Neural crest cell (in vitro differentiated cells): ENCODE measurements around the gene MAPK14. TPM values are rescaled to one million over a fixed set of nuclear protein-coding genes. Genes with fewer than 3 reads are reported as not detected.

Source experiments
- DNase-seq: peaks from one replicate; pipeline ENCODE4 v3.0.0; 2021; ENCODE audit warnings: low read depth, mixed read lengths, low spot score
- H3K27ac Mint-ChIP-seq: one replicate; pipeline ENCODE4 v1.8.0; 2021; ENCODE audit warnings: mild to moderate bottlenecking, mixed read lengths; ENCODE audit not compliant: unreplicated experiment
- H3K27me3 Mint-ChIP-seq: 2 replicates; pipeline ENCODE4 v1.8.0; 2021; ENCODE audit warnings: low read depth, mild to moderate bottlenecking, mixed read lengths
- H3K36me3 Mint-ChIP-seq: 2 replicates; pipeline ENCODE4 v1.8.0; 2021; ENCODE audit warnings: low read depth, mild to moderate bottlenecking, mixed read lengths
- H3K4me1 Mint-ChIP-seq: 2 replicates; pipeline ENCODE4 v1.8.0; 2021; ENCODE audit warnings: mixed read lengths
- H3K4me3 Mint-ChIP-seq: one replicate; pipeline ENCODE4 v1.8.0; 2021; ENCODE audit warnings: mild to moderate bottlenecking, mixed read lengths
- H3K9me3 Mint-ChIP-seq: 2 replicates; pipeline ENCODE4 v1.8.0; 2021; ENCODE audit warnings: mixed read lengths
- CTCF ChIP-seq: fragments of 200-600 bp; sonication (generic); conservative IDR thresholded peaks from 2 replicates; pipeline ENCODE4 v1.5.0; 2021; ENCODE audit warnings: antibody characterized with exemption, mild to moderate bottlenecking
- total RNA-seq: library from RNA; stranded (reverse); gene quantifications from 2 replicates; pipeline ENCODE4 v1.2.1, GENCODE V29; 2021

MAPK14 gene
- total RNA-seq, 1 donor from 2014 or later, result 31.6 TPM

GRCh38 chr6:36099869-36100483 lies 72.4 kb downstream of the MAPK14 start:
- Mint-ChIP-seq H3K9me3 (no peaks in the 10 kb centered on the region), H3K4me1 (peaks cover 4% of the 10 kb centered on the region), H3K4me3 (no peak overlapping the region), H3K27me3 (no peaks in the 10 kb centered on the region), H3K27ac (no peak overlapping the region), H3K36me3 (peaks cover 14% of the 10 kb centered on the region)
- no peak for TF ChIP-seq CTCF
- DNase-seq, result no peak

- Mint-ChIP-seq H3K4me1 (no peaks in the 10 kb centered on the region), H3K27ac (no peak overlapping the region)
These were observed 74.1 kb downstream of the MAPK14 start for GRCh38 chr6:36101691-36102090.

GRCh38 chr6:36102853-36103252 lies 75.2 kb downstream of the MAPK14 start:
- TF ChIP-seq CTCF, result no peak
- no peak overlapping the region for H3K27ac Mint-ChIP-seq
- H3K4me1 Mint-ChIP-seq, result no peaks in the 10 kb centered on the region
- no peak overlapping the region for H3K4me3 Mint-ChIP-seq
- no peaks in the 10 kb centered on the region for H3K27me3 Mint-ChIP-seq
- H3K9me3 Mint-ChIP-seq, result no peaks in the 10 kb centered on the region
- no peak for DNase-seq
- H3K36me3 Mint-ChIP-seq, result peaks cover 17% of the 10 kb centered on the region

More at GRCh38 chr6:36101691-36102090, 74.1 kb downstream of the MAPK14 start:
- no peak for DNase-seq
- TF ChIP-seq CTCF, result no peak
- peaks cover 14% of the 10 kb centered on the region for H3K36me3 Mint-ChIP-seq
- no peaks in the 10 kb centered on the region for H3K27me3 Mint-ChIP-seq
- H3K9me3 Mint-ChIP-seq, result no peaks in the 10 kb centered on the region
- no peak overlapping the region for H3K4me3 Mint-ChIP-seq

GRCh38 chr6:36104836-36105235 lies 77.2 kb downstream of the MAPK14 start:
- Mint-ChIP-seq H3K4me3 (no peak overlapping the region), H3K27me3 (no peaks in the 10 kb centered on the region), H3K27ac (no peak overlapping the region), H3K4me1 (no peaks in the 10 kb centered on the region), H3K9me3 (no peaks in the 10 kb centered on the region), H3K36me3 (peaks cover 19% of the 10 kb centered on the region)
- no peak for DNase-seq
- TF ChIP-seq CTCF, result no peak

- peaks cover 7% of the 10 kb centered on the region for H3K36me3 Mint-ChIP-seq
- H3K27me3 Mint-ChIP-seq, result no peaks in the 10 kb centered on the region
- no peak for TF ChIP-seq CTCF
- H3K9me3 Mint-ChIP-seq, result no peaks in the 10 kb centered on the region
- no peak overlapping the region for H3K4me3 Mint-ChIP-seq
- H3K4me1 Mint-ChIP-seq, result no peaks in the 10 kb centered on the region
- DNase-seq, result no peak
- peak overlapping the region; percentile 90 for H3K27ac Mint-ChIP-seq
These were observed 81.5 kb downstream of the MAPK14 start for GRCh38 chr6:36109092-36109491.
